ENCODE data around the gene MVD. TPM values are rescaled to one million over a fixed set of nuclear protein-coding genes. Genes with fewer than 3 reads are reported as not detected.

The MVD gene
- polyA plus RNA-seq, 5 donors = 21.2 to 52.9 (median 28.6) TPM

DNA sequence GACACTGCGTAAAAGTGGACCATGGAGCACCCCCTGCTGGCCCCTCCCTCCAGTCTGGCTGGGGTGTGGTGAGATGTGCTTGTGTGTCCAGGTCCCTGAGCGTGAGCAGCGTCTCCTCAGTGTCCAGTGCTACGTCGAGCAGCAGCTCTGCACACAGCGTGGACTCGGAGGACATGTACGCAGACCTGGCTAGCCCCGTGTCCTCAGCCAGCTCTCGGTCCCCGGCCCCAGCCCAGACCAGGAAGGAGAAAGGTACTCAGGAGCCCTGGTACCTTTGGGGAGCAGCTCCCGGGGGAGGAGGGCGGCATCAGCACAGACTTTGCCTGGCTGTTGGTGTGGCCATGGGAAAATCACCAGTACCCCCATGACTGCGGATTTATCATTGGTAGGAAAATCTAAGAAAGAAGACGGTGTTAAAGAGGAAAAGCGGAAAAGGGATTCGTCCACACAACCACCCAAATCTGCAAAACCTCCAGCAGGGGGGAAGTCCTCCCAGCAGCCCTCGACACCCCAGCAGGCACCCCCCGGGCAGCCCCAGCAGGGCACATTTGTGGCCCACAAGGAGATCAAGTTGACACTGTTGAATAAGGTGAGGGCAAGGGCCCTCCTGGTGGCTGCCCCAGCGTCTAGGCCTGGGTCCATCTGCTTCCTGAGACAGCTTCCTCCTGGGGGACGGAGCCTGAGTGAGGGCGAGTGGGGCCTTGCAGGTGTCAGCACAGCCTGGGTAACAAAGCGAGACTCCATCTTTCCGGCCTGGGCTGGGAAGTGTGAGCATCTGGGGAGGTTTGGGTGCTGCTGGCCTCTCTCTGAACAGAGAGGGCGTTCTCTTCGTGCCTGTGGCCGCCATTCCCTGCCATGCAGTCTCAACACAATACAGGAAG is 35.1 kb downstream of the MVD start:
- DNase-seq = no peak

DNA sequence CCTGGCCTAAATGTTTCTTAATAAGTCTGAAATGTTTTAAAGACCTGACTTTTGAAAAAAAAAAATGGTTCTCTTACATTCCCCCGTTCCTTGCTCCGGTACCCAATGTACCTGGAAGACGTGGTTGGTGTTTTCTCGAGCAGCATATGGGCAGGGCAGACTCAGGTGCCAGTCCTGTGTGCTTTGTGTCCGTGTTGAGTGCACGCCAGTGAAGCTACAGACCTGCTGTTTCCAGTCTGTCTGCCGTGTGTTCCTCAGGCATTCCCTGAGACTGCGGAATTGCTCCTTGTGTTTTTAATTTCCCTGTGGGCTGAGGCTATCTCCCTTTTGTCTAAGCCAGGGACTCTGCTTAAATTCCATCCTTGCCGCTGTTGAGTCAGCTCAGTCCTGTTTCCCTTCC is 36.2 kb downstream of the MVD start:
- no peak for DNase-seq

DNA sequence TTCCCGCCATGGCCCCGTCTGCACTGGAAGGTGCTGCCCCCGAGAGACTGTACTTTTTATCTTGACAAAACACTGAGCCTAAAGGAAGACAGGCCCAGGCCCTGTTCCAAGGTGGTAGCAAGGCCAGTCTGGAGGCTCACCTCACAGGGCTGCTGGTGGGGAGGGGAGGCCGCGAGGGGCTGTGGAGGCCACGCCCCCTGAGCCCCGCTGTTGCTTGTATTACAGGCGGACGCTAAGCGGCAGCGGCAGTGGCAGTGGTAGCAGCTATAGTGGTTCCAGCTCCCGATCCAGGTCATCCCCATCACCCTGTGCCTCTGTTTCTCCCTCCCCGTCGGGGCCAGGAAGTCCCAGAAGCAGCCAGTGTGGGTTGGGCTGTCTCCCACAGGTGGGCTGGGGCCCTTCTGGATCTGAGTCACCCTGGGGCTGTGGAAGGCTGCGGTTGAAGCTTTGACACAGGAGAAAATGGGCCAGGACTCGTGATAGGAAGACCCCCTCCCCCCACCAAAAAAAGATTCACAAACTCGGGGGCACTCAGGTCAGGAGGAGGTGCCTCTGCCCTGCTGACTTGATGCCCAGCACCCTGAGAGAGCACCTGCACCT is 37.8 kb downstream of the MVD start:
- no peak for DNase-seq

DNA sequence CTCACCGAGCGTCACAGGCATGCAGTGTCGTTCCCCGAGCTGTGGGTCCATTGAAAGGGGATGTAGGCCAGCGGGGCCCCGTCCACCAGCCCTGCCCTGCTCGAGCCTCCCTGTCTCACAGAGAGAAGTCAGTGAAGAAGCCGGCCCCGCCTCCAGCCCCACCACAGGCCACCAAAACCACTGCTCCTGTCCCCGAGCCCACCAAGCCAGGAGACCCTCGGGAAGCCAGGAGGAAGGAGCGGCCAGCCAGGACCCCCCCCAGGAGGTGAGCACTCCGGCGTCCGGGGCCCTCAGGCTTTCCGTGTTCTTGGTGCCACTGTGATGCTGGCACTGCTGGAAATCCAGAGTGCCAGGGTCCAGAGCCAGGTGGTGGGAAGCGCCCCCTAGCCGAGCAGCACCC is 38.4 kb downstream of the MVD start:
- no peak for DNase-seq

DNA sequence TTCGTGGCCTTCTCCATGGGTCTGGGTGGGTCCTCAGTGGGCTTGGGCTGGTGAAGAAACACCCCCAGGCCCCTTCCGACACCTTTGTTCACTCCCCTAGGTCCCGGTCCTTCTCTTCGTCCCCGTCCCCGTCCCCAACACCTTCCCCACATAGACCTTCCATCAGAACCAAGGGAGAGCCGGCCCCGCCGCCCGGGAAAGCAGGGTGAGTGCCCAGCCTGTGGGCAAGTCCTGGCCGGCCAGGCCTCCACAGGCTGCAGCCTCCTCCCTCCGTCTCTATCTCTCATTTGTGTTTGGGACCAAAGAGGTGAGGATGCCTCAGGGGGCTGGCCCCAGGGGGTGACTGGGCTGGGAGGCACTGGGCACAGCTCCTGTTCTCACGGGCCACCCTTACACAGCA is 39.0 kb downstream of the MVD start:
- no peak for DNase-seq

DNA sequence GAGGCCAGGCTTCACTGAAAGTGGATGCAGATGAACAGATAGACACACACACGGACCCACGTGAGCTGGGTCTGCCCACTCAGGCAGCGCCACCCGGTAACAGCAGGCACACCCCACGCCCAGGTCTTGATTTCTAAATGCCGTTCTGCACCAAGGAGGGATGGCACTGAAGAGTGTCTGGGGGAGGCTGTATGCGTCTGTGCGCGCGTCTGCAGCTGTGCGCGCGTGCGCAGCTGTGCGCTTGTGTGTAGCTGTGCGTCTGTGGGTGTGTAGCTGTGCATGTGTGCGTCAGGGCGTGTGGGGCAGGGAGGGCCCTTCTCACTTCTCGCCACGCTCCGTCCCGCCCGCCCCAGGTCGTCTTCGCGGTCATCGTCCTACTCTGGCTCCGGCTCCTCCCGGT is 40.0 kb downstream of the MVD start:
- no peak for DNase-seq

DNA sequence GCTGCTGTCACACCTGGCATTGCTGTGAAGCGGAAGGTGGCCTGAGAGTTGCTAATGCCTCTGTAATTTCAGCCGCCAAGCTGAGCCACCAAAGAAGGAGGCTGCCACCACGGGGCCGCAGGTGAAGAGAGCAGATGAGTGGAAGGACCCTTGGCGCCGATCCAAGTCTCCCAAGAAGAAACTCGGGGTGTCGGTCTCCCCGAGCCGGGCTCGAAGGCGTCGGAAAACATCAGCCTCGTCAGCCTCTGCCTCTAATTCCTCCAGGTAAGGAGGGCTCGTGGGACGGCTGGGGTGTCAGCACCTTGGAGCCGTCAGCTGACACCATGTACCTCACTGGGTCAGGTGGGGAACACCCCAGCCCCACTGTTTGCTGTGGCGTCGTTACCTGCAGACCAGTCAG is 40.8 kb downstream of the MVD start:
- DNase-seq = no peak

DNA sequence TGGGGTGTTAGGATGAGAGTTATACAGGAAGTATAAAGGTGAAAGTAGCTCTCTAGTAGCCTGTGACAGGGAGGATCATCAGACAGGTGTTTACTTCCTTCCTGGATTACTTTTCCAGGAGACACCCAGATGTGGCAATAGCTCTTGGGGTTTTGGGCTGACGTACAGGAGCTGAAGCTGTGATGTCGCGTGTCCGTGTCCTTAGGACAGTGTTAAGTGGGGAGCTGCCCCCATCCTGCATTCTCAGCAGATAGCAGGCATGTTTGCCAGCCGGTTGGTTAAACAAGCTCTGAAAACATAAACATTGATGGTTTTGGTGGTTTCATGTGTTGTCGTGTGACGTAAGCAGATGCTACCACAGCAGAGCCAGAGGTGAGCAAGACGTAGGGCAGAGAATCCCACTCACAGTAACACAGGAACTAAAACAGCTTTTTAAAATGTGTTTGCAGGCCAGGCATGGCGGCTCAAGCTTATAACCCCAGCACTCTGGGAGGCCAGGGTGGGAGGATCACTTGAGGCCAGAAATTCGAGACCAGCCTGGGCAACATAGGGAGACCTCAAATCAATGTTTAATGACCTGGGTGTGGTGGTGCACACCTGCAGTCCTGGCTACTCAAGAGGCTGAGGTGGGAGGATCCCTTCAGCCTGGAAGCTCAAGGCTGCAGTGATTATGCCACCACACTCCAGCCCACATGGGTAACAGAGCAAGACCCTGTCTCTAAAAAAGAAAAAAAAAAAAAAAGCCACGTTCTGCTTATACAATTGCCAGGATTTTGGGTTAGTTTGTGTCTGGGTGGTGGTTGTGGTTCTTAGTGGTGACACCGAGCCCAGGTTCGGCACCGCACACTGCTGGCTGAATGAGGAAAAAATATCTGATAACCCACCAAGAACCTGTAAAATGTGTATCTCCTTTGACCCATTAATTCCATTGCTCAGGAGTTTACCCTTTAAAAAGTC is 42.8 kb downstream of the MVD start:
- no peak for DNase-seq

DNA sequence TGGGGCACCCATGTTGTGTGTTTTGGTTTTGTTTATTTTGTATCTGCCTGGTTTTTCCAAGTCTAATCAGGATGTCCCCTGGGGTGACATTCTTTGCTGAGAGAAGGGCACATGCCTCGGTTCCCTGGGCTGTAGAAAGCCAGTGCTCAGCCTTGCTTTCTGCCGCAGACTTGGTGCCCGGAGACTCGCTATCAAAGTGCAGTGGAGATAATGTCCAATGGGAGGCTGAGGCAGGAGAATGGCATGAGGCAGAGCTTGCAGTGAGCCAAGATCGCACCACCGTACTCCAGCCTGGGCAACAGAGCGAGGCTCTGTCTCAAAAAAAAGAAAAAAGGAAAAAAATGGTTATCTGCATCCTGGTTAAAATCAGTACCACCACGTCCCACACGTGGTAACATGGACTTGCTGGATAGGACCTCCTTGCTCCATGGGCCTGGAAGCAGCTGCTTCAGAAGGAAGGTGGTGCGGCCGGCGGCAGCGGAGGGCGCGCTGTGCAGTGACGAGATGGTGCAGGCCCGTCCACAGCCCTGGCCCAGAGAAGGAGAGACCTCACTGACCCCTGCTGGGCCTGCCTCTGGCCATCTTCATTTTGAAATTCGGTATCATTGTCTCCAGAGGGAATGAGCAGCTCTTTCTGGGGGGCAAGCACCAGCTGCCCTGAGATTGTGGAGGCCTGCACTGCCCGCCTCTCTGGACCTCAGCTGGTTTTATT is 43.8 kb downstream of the MVD start:
- no peak for DNase-seq

DNA sequence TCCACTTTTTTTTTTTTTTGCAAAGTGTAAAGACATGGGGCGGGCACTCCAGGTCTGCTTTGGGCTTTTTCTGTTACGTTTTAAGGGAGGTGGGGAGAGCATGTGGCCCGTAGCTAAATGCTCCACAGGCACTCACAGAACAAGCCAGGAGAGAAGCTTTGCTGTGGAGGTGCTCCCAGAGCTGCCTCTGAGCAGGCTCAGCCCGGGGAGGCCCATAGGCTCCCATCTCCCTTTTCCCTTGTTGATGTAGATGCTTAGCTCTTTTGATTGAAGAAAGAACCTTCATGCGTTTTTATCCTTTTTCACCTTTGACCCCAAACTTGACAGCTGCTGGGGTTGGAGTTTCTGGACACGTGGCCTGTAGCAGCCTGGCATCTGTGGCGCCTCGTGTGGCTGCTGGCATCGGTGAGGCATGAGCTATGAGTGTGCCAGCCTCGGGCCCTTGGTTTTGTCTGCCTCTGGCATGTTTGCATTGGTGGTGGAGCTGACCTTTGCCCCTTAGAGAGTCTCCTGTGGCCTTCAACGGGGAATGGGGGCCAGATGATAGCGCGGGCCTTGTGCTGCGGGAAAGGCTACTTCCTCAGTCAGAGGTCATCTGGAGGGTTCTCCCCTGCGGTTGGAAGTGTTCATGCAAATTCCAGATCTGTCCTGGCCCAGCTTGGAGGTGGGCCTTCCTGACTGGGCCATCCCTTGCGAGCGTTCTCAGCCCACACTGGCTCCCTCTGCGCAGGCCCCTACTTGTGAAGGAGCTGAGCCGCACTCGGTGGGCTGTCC is 44.5 kb downstream of the MVD start:
- no peak for DNase-seq

DNA sequence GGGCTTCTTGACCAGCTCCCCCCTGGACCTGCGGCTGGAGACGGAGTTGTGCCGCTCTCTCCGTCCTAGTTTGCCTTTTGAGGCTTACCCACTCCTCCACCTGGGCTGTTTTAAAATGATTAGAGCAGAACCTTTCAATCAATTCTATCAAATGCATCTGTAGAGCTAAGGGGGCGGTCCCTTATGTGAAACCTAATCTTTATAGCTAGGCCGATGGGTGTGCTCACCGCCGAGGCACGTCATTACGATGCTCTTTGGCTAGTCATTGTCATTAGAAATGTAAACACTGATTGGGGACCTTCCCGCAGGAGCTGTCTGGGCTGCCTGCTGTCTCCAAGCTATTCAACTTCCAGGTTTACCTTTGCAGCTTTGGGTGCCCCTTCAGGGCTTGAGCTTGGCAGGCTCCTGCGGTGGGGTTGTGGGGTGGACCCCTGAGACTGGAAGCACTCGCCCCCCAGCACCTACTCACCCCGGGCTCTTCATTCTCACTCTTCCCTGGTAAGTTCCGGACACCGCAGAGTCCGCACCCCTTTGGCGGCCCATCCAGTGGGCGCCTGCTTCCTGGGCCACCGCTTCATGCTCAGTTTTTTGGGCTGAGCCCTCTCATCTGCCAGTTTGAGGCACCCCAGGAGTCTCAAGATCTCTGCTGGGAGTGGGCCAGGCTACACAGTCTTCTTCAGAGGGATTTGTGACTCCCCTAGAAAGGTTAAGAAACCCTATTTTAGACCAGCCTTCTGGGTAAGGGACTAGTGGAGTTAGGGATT is 45.4 kb downstream of the MVD start:
- no peak for DNase-seq

DNA sequence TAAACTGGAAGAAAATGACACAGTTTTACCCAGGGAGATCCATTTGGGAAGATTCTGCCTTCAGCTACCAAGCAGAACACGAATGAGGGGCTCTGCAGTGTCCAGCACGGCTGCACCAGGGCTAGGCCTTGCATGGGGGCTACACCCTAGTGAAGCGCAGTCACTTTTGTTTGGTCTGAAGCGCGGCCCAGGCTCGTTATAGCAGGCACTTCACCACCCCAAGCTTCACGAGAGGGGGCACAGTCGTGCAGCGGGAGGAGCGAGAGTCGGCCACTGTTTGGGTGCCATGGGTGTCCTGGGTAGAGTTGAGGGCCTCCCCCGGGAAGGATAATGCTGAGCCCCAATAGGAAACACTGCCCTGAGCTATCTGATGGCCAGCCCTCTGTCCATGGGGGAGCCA is 46.2 kb downstream of the MVD start:
- DNase-seq = no peak

DNA sequence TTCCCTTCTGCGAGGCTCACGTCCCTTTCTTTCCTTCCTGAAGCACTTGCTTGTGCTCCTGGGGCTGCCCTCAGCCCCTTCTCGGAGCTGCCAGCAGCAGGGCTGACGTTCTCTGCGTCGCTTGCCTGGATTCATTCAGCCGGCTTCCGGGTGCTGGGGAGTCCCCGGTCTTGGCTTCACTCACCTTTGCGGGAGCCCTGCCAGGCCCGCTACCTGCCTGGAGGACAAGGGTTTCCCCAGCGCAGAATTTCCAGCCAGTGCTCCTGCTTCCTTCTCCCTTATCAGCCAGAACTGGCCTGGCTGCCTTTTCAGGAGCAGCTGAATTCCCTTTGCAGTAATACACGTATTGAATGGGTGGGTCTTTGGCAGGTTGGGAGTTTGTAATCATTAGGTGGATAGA is 46.6 kb downstream of the MVD start:
- DNase-seq = peak; percentile 61 to 65

DNA sequence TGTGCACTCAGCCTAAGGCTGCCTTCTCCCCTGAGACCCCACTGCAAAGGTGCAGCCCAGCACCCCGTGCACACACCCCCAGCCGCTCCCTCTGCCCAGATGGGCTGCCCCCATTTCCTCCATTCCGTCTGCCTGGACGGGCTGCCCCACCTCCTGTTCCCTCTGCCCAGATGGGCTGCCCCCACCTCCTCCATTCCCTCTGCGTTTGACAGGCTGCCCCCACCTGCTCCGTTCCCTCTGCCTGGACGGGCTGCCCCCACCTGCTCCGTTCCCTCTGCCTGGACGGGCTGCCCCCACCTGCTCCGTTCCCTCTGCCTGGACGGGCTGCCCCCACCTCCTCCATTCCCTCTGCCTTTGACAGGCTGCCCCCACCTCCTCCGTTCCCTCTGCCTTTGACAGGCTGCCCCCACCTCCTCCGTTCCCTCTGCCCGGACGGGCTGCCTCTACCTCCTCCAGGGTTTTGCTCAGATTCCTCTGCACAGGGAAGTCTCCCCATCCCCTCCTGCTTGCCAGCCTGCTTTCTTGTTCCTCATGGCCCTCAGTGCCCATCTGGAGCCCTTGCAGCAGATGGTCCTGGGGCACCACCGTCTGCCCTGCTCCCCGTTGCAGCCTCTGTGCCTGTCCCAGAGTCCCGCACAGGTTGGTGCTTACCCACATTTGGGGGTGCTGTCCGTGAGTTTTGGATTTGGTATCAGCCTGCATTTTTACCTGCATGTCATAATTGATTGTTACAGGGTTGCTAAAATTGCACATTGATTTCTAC is 47.9 kb downstream of the MVD start:
- DNase-seq = no peak

DNA sequence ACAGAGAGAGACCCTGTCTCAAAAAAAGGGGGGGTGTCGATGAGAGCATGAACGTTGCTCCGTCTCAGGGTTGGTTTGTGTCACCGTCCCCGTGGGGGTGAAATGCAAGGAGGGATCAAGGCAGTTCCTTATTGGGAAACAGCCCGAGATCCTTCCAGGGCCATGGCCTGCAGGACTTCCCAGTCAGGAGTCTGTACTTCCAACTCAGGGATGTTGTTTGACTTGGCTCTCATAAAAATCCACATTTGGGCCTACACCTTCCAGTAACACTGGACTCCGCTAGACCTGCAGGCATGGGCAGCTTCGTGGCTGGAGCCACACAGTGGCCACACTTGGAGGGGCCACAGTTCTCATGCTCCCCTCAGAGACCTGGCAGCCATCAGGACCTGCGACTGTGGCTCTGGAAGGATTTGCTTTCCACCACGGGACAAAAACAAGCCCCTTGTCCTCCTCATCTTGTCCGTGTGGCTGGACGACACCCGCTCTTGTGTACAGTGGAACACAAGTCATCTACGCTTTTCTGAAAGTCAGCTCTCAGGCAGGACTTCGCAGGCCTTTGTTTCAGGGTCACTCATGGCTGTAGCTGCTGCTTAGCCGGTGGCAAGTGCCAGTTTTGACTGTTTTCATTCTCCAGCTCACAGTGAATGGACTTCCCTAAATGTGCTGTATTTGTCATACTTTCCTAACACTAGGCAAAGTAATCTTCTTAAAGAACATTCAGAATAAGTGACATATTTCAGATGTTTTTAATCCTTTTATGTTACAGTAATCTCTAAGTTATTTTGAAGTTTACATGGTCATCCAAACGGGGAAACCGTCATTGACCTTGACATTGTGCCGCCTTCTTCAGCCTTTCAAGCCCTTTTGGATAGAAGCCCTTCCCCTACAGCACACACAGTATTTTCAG is 48.7 kb downstream of the MVD start:
- no peak for DNase-seq

DNA sequence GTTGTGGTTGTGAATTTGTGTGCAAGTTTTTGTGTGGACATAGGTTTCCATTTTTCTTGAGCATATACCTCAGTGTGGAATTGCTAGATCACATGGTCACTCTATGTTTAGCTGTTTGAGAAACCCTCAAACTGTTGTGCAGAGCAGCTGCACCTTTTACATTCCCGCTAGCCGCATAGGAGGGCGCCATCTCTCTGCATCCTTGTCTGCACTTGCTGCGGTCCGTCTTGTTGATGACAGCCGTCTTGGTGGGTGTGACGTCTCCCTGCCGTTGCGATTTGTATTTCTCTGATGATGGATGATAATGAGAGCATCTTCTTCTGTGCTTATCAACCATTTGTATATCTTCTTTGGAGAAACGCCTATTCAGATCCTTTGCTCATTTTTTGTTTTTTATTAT is 49.6 kb downstream of the MVD start:
- no peak for DNase-seq

DNA sequence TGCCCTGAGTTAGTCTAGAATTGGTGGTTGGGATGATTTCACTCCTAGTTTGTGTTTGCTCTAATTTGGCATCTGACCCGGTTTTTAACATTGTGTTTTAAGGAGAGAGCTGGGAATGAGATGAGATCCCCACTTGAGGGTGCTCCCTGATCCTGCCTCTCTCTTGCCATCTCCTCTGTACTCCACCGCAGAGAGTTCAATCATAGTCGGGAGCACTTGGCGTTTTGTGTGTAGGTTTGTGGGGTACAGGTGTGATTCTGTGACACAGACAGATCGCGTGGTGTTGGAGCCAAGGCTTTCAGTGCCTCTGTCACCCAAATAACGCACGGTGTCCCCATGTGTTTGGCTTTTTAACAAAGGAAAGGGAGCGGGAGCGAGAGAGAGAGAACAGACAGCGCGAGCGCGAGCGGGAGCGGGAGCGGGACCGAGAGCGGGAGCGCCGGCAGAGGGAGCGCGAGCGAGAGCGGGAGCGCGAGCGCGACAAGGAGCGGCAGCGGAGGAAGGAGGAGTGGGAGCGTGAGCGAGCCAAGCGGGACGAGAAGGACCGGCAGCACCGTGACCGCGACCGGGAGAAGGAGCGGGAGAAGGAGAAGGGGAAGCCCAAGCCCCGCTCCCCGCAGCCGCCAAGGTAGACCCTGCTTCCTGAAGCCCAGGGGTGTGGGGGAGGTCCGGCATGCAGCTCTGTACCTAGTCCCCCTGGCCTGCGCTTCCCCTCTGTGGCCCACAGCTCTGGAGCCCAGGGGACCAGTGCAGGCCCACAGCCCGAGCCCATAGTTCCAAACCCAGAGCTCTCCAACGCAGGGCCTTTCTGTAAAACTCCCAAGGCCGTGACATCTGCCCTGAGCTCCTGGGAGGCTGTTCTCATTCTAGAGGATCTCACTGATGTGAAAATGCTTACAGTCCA is 51.7 kb downstream of the MVD start:
- no peak for DNase-seq

All from right lung (tissue), 5 donors.